HG03457 (cell line): ENCODE data around the gene EVL.
A peak's percentile ranks its signal among the peaks of the same experiment; 100 is the strongest.

Experiments
- ATAC-seq: cut with Tn5 transposase; IDR thresholded peaks from one replicate; pipeline ENCODE4 v1.9.1; 2021; ENCODE audit warnings: moderate number of reproducible peaks; ENCODE audit not compliant: unreplicated experiment

EVL gene

GRCh38 chr14:100192250-100192671, 127.0 kb downstream of the EVL start:
- ATAC-seq = no peak

- ATAC-seq = peak; percentile 99
Measured at GRCh38 chr14:100192672-100193416, 127.6 kb downstream of the EVL start.
